Mucosa of descending colon (tissue), 3 donors: ENCODE measurements around the gene LNX1. TPM values are rescaled to one million over a fixed set of nuclear protein-coding genes. Genes with fewer than 3 reads are reported as not detected.

Experiments used
- ATAC-seq: fragments of 200-7000 bp; cut with Tn5 transposase; one replicate; pipeline ENCODE4 v1.9.1; 2020; ENCODE audit warnings: mild to moderate bottlenecking, moderate library complexity
- DNase-seq, 3 donors: peaks; one replicate each; pipeline ENCODE4 v3.0.0-alpha.2; 2020
- H3K36me3 ChIP-seq: fragments of 200-600 bp; one replicate; pipeline ENCODE4 v1.8.0; 2021; ENCODE audit warnings: low read depth, mild to moderate bottlenecking
- H3K4me1 ChIP-seq: fragments of 200-600 bp; one replicate; pipeline ENCODE4 v1.8.0; 2021; ENCODE audit warnings: low read depth, mild to moderate bottlenecking
- H3K4me3 ChIP-seq: fragments of 200-600 bp; one replicate; pipeline ENCODE4 v1.8.0; 2021; ENCODE audit warnings: mild to moderate bottlenecking
- H3K9me3 ChIP-seq: fragments of 200-600 bp; one replicate; pipeline ENCODE4 v1.8.0; 2021; ENCODE audit warnings: mild to moderate bottlenecking
- CTCF ChIP-seq: fragments of 200-600 bp; IDR thresholded peaks from one replicate; pipeline ENCODE4 v1.8.0; 2022; ENCODE audit warnings: antibody characterized with exemption, mild to moderate bottlenecking
- intact Hi-C, 2 donors: fragments of 100-400 bp; cut with DNase I in 1 of 2; cut with micrococcal nuclease in 1 of 2; formaldehyde crosslinking; loops; one replicate each; pipeline versions ENCODE4 v1.11.0 to v1.11.1; 2022; cut with DNase I, micrococcal nuclease
- total RNA-seq, 3 donors: library from RNA; stranded (reverse); fragmentation: NEBNext Ultra II Directional in 2 of 3; extraction: Animal tissue kit (Norgen Biotek cat#: 25700) in 2 of 3; gene quantifications; one replicate each; pipeline versions ENCODE4 v1.2.1 to v1.2.4, GENCODE V29; 2021 to 2023
- donor health status: DM: no; HTN: no; CAD: no; lungs with moderate emphysema.
- donor health status: DM: no; HTN: no; CAD: no.
- donor health status: DM: no; HTN: yes; CAD: no.

The LNX1 gene
- total RNA-seq, 3 donors from 2014 or later = 8.2 to 24.3 (median 23.2) TPM

DNA sequence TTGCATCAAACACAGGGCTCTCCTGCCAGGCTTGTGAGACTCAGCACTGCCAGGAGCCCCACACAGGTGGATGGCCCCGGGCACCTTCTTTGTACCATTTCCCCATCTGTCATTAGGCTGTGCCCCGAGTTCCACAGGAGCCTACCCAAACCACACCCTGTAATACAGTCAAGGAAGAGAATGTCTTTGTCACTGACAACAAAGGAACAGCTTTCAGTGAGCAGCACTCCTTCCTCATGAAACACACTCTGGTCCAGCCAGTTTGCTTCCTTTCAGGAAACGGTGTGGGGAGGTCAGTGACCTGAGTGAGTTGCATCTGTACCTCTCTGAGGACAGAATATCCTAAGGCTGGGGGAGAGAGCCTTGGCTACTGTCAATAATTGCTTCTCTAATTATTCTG, 53.7 kb downstream of the LNX1 start:
- intact Hi-C loops = no loop called here
- ATAC-seq (peak; percentile 86), DNase-seq (peak in 1 of 3 donors; percentile 13)
- Histone ChIP-seq H3K36me3 (no peaks in the 10 kb centered on the region), H3K4me3 (no peak overlapping the region), H3K4me1 (no peaks in the 10 kb centered on the region), H3K9me3 (no peaks in the 10 kb centered on the region)
- TF ChIP-seq CTCF = no peak

DNA sequence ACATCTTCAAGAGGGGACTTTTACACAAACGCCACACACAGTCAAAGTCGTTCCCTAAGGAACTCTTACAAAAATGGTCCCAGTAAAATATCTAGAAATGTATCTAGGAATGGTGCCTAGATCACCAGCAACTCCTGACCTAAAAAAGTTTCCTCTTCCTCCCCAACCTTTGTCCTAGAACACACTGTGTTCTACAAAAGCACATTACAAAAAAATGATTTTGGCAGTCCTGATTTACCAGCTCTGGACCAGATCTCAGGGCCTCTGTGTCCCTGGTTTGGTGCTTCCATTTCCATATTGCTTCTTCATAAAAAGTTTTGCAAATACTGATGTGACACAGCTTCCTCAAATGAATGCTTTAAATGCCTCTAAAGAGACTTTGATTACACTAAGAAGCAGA, 55.0 kb downstream of the LNX1 start:
- H3K4me1 ChIP-seq = no peaks in the 10 kb centered on the region
- H3K36me3 ChIP-seq = no peaks in the 10 kb centered on the region
- no peaks in the 10 kb centered on the region for H3K9me3 ChIP-seq
- H3K4me3 ChIP-seq = no peak overlapping the region
- intact Hi-C loops = no loop called here
- no peak for TF ChIP-seq CTCF
- peak; percentile 7 for ATAC-seq
- no peak for DNase-seq

GRCh38 chr4:53535567-53535966, 55.7 kb downstream of the LNX1 start:
- intact Hi-C loops = no loop called here

DNA sequence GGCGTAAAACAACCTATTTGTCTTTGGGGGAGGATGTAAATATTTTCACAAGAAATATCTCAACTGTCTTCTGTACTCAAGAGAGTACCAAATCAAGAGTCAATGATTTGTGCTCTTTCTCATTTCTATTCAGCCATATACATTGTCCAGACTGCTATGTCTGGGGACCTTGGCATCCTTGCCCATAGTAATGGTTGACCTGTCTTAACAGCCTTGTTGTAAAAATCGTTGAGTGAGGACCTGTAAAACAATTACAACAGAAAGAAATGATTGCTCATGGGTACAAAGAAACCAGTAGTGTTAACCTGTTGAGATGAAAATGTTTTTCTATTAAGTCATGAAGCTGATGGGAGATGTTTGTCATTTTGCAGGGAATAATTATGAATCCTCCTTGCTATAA, 56.6 kb downstream of the LNX1 start:
- DNase-seq (no peak), ATAC-seq (peak; percentile 55)
- Histone ChIP-seq H3K4me3 (no peak overlapping the region), H3K36me3 (no peaks in the 10 kb centered on the region), H3K9me3 (no peaks in the 10 kb centered on the region), H3K4me1 (no peaks in the 10 kb centered on the region)
- intact Hi-C loops = no loop called here
- no peak for TF ChIP-seq CTCF

More at GRCh38 chr4:53535567-53535966, 55.7 kb downstream of the LNX1 start:
- Histone ChIP-seq H3K4me3 (no peak overlapping the region), H3K4me1 (no peaks in the 10 kb centered on the region), H3K36me3 (no peaks in the 10 kb centered on the region), H3K9me3 (no peaks in the 10 kb centered on the region)
- ATAC-seq (peak; percentile 72), DNase-seq (peak in 1 of 3 donors; percentile 11)
- TF ChIP-seq CTCF = no peak

DNA sequence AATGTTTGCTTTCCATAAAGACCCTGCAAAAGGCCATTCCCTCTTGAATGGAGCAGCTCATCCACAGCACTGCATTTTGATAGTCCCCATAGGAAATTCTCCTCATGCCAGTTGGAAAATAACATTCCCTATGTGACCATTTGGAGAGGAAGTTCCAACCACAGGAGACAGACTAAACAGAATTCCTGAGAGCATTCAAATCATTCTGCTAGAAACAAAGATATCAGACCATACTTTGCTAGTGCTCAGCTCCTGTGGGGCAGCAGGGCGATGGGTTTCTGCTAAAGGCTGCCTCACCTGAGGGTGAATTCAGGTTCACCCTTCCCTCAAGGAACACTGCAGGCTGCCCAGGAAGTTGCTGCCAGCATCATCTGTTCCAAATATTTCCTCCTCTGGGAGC, 58.8 kb downstream of the LNX1 start:
- no peaks in the 10 kb centered on the region for H3K9me3 ChIP-seq
- ATAC-seq (no peak), DNase-seq (no peak)
- TF ChIP-seq CTCF = no peak
- H3K36me3 ChIP-seq = no peaks in the 10 kb centered on the region
- intact Hi-C loops = no loop called here
- no peak overlapping the region for H3K4me3 ChIP-seq
- no peaks in the 10 kb centered on the region for H3K4me1 ChIP-seq

DNA sequence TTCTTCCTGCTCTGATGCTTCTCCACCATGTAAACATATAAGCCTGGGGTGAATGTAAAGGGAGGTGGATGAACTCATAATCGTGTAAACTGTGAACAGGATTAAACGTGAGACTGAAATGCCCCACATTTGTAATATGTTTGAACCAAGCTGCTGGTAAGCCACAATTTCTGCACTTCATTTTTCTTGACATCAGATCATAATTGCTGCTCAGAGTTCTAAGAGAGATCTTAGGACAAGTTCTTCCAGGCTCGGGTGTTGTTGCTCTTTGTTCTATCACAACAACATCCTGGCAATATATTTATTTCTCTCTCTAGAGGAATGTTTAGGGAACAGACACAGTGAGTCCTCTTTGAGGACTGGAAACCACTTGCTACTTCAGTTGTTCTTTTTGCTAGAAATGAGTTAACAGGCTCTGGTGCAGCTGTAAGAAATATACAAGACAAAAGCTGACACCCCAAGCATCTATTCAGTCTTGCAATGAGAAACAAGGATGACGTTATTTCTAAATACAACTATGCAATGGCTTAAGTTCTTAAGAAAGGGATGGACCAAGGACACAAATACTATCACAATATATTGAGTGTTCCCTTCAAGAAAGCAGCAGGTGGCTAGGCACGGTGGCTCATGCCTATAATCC, 59.6 kb downstream of the LNX1 start:
- ATAC-seq = no peak
- H3K4me3 ChIP-seq = no peak overlapping the region
- no peaks in the 10 kb centered on the region for H3K9me3 ChIP-seq
- no peaks in the 10 kb centered on the region for H3K36me3 ChIP-seq
- no peaks in the 10 kb centered on the region for H3K4me1 ChIP-seq
- DNase-seq = no peak
- TF ChIP-seq CTCF = no peak
- intact Hi-C loops = no loop called here
